Stimulated activated CD8-positive, alpha-beta memory T cell treated with anti-CD3 and anti-CD28 coated beads, Interleukin-4, amount 100 ng/mL, for 24 hours (primary cell): ENCODE measurements around the gene JAK1.

Source experiments
- DNase-seq: peaks from one replicate; pipeline ENCODE4 v3.0.0-alpha.2; 2020; ENCODE audit warnings: low read depth

The JAK1 gene

DNA sequence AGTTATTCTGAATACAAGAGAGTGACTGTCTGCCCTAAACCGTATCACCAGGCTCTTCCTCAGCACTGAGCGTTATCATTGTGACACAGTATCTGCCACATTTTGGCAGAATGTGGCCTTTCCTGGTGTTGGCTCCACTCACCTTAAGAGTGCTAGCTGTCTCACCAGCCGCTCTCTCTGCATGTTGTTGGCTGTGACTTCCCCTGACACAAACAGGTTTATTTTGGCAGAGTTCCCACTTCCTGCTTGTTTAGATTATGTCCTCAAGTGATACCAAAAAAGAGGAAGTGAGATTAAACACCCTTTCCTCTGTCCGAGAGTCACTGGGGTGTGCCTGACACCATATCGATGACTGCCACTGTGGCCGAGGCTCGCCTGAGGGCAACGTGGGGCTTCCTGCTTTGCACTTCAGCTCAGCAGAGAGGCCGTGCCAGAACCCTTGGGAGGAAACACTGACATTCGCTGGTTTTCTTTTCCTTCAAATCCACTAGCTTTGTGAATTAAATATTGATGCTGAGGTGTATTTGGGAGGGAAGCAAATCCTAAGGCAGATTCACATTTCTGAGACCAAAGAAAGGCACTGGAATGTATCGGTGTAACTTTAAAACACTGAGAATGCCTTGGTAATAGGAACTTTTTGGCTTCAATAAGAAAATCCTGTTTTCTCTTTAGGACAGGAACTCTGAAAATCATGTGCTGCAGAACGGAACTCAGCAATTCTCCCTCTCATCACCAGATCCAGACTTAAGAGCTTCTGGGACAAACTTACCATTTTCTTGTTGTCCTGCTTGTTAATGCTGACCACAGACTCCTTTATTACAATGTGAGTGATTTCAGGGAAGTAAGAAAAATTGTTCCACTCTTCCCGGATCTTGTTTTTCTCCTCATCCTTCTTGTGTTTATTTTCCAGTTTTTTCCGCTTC, 102.1 kb downstream of the JAK1 start:
- peak; percentile 31 for DNase-seq

DNA sequence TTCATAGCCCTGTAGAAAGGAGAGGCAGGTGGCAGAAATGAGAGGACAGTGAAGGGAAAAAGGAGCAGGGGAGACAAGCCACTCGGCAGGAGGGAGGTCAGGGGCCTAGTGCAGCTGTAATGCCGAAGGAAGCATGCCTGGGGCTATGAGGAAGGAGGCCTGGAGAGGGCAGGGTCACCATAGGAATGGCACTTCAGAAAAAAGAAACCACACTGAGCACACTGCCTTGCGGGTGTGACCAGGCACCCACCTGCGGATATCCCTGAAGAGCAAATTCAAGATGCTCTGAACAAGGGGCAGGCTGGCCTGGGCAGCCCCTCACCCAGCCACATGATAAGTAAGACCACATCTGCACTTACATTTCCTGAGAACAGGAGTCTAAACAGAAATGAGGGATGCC, 104.7 kb downstream of the JAK1 start:
- no peak for DNase-seq

DNA sequence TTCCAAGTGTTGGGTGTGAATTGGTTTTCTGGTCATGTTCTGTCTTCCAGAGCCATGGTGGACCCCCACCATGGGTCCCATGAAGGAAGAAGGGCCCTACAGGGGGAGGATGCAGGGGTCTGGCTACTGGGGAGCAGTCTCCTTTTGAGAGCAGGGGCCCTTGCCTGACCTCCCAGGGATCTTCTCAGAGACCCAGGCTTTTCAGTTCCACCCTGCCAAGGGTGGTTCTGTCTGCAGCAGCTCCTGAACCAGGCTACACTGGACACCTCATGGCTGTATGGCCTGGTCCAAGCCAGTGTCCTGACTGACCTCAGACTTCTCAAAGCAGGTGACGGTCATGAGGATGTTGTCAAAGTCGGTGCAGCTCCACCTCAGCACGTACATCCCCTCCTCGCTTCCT, 109.0 kb downstream of the JAK1 start:
- no peak for DNase-seq

- DNase-seq, result no peak
These were observed 109.8 kb downstream of the JAK1 start for GRCh38 chr1:64856553-64856952.

DNA sequence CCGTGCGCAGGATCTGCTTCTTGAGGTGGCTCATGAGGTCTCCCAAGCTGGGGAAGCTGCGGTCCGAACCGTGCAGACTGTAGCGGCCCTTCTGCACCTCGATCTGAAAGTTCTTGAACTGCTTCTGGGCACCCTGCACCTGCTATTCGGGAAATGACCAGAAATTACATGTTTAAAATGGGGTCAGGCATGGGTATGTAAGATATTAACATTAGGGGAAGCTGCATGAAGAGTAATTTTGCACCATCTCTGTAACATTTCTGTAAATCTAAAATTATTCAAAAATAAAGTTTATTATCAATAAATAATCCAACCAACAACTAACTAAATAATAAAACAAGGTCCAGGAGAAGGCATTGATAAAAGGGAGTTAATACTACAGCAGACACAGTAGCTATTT, 110.8 kb downstream of the JAK1 start:
- no peak for DNase-seq

GRCh38 chr1:64854674-64855073, 111.7 kb downstream of the JAK1 start:
- no peak for DNase-seq

- DNase-seq, result no peak
These were observed 114.7 kb downstream of the JAK1 start for GRCh38 chr1:64851664-64852063.

- DNase-seq, result no peak
These were observed 115.5 kb downstream of the JAK1 start for GRCh38 chr1:64850846-64851245.

DNA sequence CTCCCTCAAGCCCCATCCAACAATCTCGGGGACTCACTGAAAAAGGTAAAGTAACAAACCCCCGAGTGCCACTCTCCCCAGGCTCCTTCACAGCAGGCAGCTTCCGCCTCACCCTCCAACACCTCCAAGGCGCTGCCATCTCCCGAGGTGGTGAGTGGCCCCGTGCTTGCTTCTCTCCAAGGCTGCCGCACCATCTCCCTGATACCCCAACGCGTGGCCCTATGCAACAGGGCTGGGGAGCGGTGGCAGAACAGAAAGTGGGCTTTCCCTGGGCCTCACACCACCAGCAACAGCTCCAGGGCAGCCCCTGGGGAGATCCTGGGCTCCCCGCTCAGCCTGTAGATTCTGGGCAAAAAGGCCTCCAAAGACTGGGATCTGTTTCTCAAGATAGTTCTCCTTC, 116.4 kb downstream of the JAK1 start:
- no peak for DNase-seq

- no peak for DNase-seq
These were observed 117.5 kb downstream of the JAK1 start for GRCh38 chr1:64848803-64849202.

DNA sequence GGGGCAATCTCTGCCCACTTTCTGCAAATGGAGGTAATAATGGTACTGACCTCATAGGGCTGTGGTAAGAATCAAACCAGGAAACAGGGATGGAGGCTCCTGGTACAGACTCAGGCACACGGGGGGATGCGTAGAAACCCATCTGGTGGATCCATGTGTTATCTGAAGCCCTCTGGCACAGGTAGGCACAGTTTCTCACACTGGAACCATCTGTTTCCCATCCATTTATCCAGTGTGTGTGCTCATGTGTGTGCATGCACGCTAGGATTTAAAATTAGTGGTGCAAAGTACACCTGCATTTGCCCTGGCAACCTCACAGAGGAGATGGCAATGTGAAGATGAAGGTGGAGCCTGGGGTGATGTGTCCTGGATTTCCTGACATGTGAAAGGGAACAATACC, 118.2 kb downstream of the JAK1 start:
- no peak for DNase-seq

- DNase-seq, result no peak
These were observed 118.7 kb downstream of the JAK1 start for GRCh38 chr1:64847666-64848065.

DNA sequence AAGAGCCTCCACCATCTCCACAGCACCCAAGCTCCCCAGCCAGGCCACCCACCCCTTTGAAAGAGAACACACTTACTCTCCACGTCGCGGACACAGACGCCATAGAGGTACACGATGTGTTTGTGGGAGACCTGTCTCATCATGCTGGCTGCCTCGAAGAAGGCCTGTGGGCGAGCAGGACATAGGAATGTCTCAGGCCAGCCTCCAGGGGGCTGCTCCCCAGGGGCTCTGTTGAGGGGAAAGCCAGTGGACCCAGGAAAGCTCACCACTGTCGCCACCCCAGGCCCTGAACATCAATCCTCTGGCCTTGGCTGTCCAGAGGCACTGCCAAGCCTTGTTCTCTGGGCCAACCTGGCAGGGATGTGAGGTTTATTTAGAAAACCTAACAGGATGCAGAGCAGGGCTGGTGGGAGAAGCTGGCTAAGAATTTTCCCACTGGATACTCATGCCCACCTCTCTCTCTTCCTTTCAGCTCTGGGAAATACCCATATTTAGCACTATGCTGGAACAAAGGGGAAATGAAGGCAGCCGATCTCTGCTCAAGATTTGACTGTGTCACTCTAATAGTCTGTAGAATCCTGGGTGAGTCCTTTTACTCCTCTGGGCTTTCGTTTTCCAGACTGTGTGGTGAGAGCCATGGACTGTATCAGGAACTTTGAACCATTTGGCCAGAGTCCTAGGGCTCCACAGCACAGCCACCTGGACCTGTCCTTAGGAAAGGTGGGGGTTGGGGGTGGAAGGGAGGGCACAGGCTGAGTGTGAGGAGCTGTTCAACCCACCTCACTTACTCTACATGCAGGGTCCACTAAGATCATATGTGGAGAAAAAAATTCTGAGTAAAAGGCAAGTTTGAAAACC, 119.5 kb downstream of the JAK1 start:
- no peak for DNase-seq

DNA sequence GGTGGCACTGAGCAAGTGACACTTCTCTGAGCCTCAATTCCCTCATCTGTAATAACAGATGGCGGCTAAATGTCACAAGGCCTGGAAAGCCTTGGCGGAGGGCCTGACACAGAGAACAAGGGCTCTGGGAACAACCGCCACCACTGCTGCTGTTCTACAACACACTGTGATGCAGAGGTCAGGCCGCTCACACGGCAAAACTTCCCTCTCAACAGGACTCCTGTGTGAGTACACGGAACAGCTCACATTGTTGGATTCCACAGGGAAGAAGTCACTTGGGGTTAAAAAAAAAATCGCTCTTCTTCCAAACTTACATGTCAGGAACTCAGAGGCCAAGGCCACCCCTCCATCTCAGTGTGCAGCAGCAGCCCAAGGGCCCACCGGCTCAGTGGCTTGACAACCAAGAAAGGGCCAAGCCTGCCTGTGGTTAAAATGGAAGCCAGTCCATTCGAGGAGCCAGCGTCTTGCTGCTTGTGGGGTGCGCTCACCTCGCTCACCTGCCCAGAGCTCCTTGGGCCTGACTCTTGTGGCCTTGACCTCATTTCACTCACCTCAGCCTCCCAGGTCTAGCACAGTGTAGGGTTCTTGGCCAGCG, 120.4 kb downstream of the JAK1 start:
- DNase-seq, result no peak

GRCh38 chr1:64844609-64845008, 121.7 kb downstream of the JAK1 start:
- DNase-seq, result no peak

- DNase-seq, result no peak
These were observed 122.2 kb downstream of the JAK1 start for GRCh38 chr1:64844175-64844574.

- no peak for DNase-seq
These were observed 122.7 kb downstream of the JAK1 start for GRCh38 chr1:64843675-64844074.

DNA sequence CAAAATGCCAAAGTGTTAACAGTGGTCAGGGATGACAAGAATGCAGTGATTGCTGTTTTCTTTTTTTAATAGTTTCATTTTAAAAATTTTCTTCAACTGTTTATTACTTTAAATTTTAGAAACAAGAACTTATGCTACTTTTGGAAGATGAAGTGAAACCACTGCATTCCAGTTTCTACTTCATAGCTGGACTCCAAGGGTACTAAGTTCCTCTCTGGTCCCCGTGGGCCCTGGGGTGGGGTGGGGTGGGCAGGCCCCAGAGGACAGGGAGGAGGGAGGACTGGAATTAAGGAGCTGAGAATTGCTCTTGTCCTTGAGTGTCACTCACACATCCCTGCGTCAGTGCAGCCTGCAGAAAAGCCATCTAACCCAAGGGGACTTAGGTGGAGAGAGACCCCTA, 124.1 kb downstream of the JAK1 start:
- no peak for DNase-seq

GRCh38 chr1:64841330-64842065, 124.9 kb downstream of the JAK1 start:
- DNase-seq, result no peak

- no peak for DNase-seq
These were observed 126.5 kb downstream of the JAK1 start for GRCh38 chr1:64839732-64840405.

DNA sequence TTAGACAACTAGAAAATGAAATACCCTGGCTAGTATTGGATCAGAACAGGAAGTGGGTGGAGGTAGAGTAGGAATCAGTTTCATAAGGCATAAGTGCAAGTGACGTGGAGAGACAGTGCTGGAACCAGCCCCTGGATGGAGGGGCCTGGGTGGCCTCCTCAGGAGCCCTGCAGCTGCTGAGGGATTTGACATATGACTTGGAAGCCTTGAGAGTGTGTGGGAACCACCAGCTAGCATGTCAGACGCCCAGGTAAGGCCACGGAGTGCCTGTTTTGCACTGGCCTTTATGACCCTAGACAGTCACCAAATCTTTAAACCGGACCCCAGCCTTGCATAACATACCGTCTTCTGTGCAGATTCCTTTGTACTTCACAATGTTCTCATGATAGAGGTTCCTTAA, 127.1 kb downstream of the JAK1 start:
- DNase-seq, result no peak
